ENCODE data around the gene FAM13A.

- TF ChIP-seq RERE (CRISPR knock-in tag; IDR thresholded peaks at IDR 0.05; ENCODE audit: borderline replicate concordance) = no peak
- TF ChIP-seq HNRNPUL1 (IDR thresholded peaks at IDR 0.05; ENCODE audit: low read length) = no peak
- no peak for TF ChIP-seq ZNF121 (CRISPR knock-in tag; conservative IDR thresholded peaks at IDR 0.05)
- no peak for TF ChIP-seq EP300 (IDR thresholded peaks at IDR 0.05; ENCODE audit: low read length)
- no peak for TF ChIP-seq TFAP4 (CRISPR knock-in tag; IDR thresholded peaks at IDR 0.05; ENCODE audit: borderline replicate concordance)
- TF ChIP-seq CTCF (IDR thresholded peaks at IDR 0.05 in 2 of 3, conservative IDR thresholded peaks at IDR 0.05 in 1 of 3; ENCODE audit: insufficient read depth in 2 of 3, low read depth in 1 of 3, low read length in 3 of 3) = no peak
- TF ChIP-seq HDAC6 (IDR thresholded peaks at IDR 0.05; ENCODE audit: low read depth, low read length) = no peak
- no peak for TF ChIP-seq GATAD2B (IDR thresholded peaks at IDR 0.05; ENCODE audit: borderline replicate concordance)
Observed at GRCh38 chr4:88940506-88940905, 116.5 kb downstream of the FAM13A start.

Measured in K562 (cell line).